HG03045 (cell line): ENCODE data around the gene C1QA.
"Not testable (repeated sequence)": the region's sequence is repeated elsewhere in the genome, so short reads cannot be mapped to it uniquely, and the experiment has no call there.

ENCODE experiments used
- ATAC-seq: cut with Tn5 transposase; IDR thresholded peaks from one replicate; pipeline ENCODE4 v1.9.1; 2021; ENCODE audit warnings: mild to moderate bottlenecking, moderate library complexity; ENCODE audit not compliant: unreplicated experiment

C1QA gene

DNA sequence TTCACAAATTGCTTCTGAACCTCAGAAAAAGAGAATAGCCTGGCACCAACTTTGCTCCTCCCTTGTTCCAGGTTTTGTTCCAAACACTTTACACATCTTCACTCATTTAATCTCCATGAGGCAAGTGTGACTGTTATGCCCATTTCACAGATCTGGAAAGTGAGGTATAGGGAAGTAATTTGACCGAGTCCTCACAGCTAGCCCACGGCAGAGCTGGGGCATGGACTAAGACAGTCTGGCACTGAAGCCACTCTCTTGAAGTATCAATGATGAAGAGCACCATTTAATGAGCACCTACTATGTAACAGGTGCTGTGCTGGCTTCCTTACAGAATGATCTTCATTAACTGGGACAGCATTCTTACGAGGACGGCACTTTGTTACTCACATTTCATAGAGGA is 35.6 kb downstream of the C1QA start:
- no peak for ATAC-seq

DNA sequence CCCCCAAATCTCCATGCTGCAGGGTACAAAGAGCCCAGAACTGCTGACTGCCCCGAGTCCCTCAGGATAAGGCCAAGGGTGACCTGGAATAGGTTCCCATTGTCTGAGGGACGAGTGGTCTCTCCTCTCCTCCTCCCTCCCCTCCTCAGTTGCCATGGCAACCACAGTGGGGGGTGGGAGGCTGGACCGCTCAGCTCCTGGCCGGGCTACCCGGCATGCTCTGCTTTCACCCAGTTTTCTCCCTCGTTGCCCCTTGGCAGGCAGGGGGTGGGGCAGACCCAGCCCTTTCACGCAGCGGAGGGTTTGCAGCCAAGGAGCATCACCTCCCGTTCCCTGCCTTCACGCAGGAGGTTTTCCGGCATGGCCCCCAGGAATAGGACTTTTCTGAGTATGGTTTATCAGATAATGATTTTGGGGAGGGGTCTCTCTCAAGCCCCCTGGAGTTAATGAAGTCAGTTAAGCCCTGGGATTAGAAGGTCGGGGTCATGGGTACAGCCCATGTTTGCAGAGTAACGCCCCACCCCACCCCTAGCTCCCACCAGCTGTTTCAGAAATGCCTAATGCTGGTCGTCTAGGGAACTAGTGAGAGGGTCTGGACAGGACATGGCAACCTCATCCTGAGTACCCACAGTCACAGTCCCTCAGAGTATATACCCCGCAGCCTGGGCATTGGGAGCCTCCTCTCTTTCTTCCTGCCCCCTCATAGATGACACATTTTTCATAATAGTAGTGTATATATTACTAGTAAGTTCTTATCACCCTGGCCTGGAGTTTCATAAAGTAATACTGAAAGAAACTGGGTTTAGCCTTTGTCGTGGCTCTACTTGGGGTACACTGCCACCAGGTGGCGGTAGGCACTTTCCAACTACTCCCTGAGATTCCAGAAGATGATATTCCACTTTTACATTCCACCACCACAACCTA is 37.3 kb downstream of the C1QA start:
- no peak for ATAC-seq

GRCh38 chr1:22674410-22674749 is 38.0 kb downstream of the C1QA start:
- ATAC-seq = no peak

DNA sequence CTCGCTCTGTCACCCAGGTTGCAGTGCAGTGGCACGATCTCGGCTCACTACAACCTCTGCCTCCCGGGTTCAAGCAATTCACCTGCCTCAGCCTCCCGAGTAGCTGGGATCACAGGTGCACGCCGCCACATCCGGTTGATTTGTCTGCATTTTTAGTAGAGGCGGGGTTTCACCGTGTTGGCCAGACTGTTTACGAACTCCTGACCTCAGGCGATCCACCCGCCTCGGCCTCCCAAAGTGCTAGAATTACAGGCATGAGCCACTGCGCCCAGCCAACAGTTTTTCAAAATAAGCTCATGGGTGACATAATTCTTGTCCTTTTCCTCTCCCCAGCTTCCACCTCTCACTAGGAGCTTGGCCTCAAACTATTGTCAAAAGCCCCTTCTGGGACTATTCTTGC is 39.7 kb downstream of the C1QA start:
- ATAC-seq = not testable (repeated sequence)

DNA sequence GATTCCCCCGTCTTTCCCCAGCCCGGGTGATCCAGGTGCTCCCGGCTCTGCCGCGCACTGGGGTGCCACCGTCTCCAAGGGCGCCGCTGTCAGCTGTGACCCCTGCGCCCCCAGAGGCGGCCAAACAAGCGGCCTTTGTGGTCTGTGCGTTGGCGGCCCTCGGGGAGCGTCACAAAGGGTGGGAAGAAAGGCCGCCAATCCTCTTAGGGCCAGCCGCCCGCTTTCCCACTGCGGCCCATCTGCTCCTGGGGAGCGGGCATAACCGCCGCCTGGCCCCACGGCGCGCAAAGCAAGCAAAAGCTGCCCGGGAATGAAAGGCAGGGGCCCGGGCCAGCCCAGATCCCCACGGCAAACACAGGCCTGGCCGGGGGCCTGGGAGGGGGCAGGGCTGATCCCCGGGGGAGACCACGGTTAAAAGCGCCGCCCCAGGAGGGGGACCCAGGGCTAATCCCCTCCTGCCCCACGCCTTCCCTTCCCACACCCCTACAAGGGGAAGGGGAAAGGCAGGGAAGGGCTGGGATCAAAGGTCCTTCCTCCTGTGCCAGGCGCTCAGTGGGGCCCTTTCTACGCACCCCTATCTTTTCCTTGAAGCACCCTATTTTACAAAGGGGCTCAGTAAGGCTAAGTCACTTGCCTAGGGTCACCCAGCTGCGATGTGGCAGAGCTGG is 40.6 kb downstream of the C1QA start:
- no peak for ATAC-seq

DNA sequence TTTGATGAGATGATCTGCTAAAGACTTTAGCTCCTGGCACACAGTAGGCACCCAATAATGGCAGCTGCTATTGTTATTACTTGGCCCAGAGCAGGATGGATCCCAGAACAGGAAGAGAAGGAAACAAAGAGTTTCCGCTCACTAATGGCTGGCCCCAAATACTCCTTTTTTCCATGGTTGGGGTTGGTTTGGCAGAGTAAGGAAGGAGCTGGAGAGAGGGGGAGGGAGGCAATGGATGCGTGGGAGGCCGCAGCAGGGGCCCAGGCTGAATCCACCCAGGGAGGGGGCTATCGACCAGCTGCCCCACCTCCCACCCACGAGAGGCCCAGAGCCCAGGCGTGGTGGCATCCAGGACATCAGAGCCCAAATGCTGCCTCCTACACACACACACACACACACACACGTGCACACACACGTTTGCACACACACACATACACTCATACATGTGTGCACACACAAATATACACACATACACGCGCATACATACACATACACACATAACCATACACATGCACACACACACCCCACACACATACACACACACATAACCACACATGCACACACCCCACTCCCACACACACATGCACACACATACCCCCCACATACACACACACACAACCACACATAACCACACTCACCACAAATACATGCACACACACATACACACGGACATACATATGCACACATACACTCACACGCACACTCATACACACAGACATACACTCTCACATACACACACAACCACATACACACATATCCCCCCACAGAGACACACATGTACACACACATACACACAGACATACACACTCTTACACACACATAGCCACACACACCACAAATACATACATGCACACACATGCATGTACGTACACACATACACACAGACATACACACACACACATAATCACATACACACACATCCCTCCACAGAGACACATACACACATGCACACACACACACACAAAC is 41.8 kb downstream of the C1QA start:
- no peak for ATAC-seq

- ATAC-seq = no peak
These were observed 44.3 kb downstream of the C1QA start for GRCh38 chr1:22680726-22681125.

- ATAC-seq = no peak
These were observed 45.3 kb downstream of the C1QA start for GRCh38 chr1:22681556-22682276.

- no peak for ATAC-seq
These were observed 47.1 kb downstream of the C1QA start for GRCh38 chr1:22683547-22683946.

DNA sequence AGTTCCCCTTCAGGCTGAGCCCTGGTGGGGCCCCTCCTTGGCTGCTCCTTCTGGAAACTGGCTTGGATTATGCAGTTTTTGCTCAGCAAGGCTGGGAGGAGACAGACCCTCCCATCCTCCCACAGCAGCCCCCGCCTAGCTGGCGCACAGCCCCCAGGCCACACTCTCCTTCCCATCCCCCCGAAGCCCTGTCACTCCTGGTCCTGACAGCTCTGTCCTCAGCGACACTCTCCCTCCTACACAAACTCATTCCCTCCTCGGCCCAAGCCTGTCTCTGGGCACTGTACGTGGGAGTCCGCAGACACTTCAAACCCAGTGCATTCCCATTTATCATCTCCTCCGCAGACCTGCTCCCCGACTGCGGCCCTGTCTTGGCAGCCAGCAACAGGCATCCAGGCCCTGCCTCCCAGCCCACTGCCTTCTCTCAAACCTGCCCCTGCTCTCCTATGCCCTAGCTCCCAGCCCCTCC is 49.2 kb downstream of the C1QA start:
- no peak for ATAC-seq

DNA sequence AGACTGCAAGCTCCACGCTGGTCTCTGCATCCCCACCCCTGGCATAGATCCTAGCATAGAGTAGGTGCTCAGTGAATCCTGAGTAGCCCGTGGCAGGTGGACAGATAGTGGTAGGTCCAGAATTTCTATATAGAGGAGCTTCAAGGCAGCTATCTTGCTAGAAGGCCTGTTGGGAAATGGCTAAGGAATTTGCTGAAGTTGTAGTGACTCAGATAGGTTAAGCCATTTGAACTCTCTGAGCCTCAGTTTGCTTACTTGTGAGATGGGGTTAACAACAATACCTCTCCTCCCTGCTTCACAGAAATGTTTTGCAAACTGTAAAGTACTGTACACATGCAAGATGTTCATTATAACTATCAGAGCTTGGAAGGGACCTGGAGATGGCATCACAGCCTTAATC is 50.8 kb downstream of the C1QA start:
- no peak for ATAC-seq

GRCh38 chr1:22688466-22688865 is 52.0 kb downstream of the C1QA start:
- no peak for ATAC-seq
